GM23338 (cell line): Measurements from ENCODE around the gene GNPTAB.

Experiments
- CREB1 ChIP-seq: fragments of 250-450 bp; sonication (Bioruptor Pico); IDR thresholded peaks from 2 replicates; pipeline ENCODE4 v1.5.0; 2020; ENCODE audit warnings: low read depth, mild to moderate bottlenecking, moderate library complexity
- CTCF ChIP-seq, 2 experiments: fragments of 200-600 bp in 1 of 2; sonication (generic) in 1 of 2; conservative IDR thresholded peaks; 2 replicates each; pipeline versions ENCODE4 v1.5.1 to v1.6.1; 2016 to 2017; ENCODE audit warnings: antibody characterized with exemption in 2 of 2, low read depth in 2 of 2, mild to moderate bottlenecking in 2 of 2, moderate library complexity in 1 of 2
- ETS1 ChIP-seq: IDR thresholded peaks from 2 replicates; pipeline ENCODE4 v1.6.1; 2016; ENCODE audit warnings: antibody characterized with exemption
- EZH2 ChIP-seq: fragments of 200-600 bp; sonication (generic); IDR thresholded peaks from one replicate; pipeline ENCODE4 v1.8.0; 2017; ENCODE audit warnings: antibody characterized with exemption, mild to moderate bottlenecking, low read depth; ENCODE audit not compliant: unreplicated experiment
- EZH2phosphoT487 ChIP-seq: fragments of 200-600 bp; sonication (generic); IDR thresholded peaks from one replicate; pipeline ENCODE4 v1.8.1; 2018; ENCODE audit warnings: antibody characterized with exemption; ENCODE audit not compliant: unreplicated experiment
- JUNB ChIP-seq: IDR thresholded peaks from one replicate; pipeline ENCODE4 v1.6.1; 2016; ENCODE audit warnings: antibody characterized with exemption; ENCODE audit not compliant: unreplicated experiment
- NANOG ChIP-seq: IDR thresholded peaks from 2 replicates; pipeline ENCODE4 v1.6.1; 2016; ENCODE audit warnings: antibody characterized with exemption, borderline replicate concordance
- POLR2AphosphoS5 ChIP-seq: IDR thresholded peaks from 2 replicates; pipeline ENCODE4 v1.6.1; 2016; ENCODE audit warnings: antibody characterized with exemption, low read depth
- REST ChIP-seq: IDR thresholded peaks from one replicate; pipeline ENCODE4 v1.6.1; 2018; ENCODE audit warnings: antibody characterized with exemption; ENCODE audit not compliant: unreplicated experiment
- STAT1 ChIP-seq: IDR thresholded peaks from one replicate; pipeline ENCODE4 v1.6.1; 2016; ENCODE audit warnings: antibody characterized with exemption; ENCODE audit not compliant: unreplicated experiment
- ZNF114 ChIP-seq: fragments of 250-450 bp; sonication (Bioruptor Pico); IDR thresholded peaks from 2 replicates; pipeline ENCODE4 v1.5.0; 2020; ENCODE audit warnings: mild to moderate bottlenecking, moderate library complexity
- ZNF331 ChIP-seq: fragments of 250-450 bp; sonication (Bioruptor Pico); IDR thresholded peaks from 2 replicates; pipeline ENCODE4 v1.5.0; 2020; ENCODE audit warnings: low read depth, mild to moderate bottlenecking, moderate library complexity
- ZNF462 ChIP-seq: fragments of 250-450 bp; sonication (Bioruptor Pico); IDR thresholded peaks from 2 replicates; pipeline ENCODE4 v1.5.0; 2020; ENCODE audit warnings: mild to moderate bottlenecking, moderate library complexity

- TF ChIP-seq POLR2AphosphoS5 = peak; percentile 57
- TF ChIP-seq EZH2 = no peak
- TF ChIP-seq CTCF (conservative IDR thresholded peaks at IDR 0.05; ENCODE audit: low read depth in 2 of 2) = no peak; a peak in 1 of 4 replicates
- no peak for TF ChIP-seq REST
- TF ChIP-seq ETS1 = no peak
- no peak for TF ChIP-seq EZH2phosphoT487
- TF ChIP-seq JUNB = no peak
- TF ChIP-seq NANOG = no peak
- no peak for TF ChIP-seq ZNF114 (CRISPR knock-in tag)
- peak; percentile 2 for TF ChIP-seq CREB1
- TF ChIP-seq ZNF331 = no peak
- no peak for TF ChIP-seq ZNF462 (CRISPR knock-in tag)
- TF ChIP-seq STAT1 = no peak
Measured at GRCh38 chr12:101876861-101877805, 46.4 kb upstream of the GNPTAB start, which contains the start of gene DRAM1.
